HAP-1 (cell line): ENCODE measurements around the gene ALOX5.

ENCODE experiments used
- DNase-seq, 2 experiments: peaks; one replicate each; pipeline ENCODE4 v3.0.0-alpha.2; 2016 to 2020; ENCODE audit warnings: low spot score in 2 of 2
- H3K27me3 ChIP-seq: fragments of 250-450 bp; sonication (Bioruptor Pico); 2 replicates; pipeline ENCODE4 v1.5.1; 2020; ENCODE audit warnings: low read depth, mild to moderate bottlenecking, moderate library complexity
- H3K36me3 ChIP-seq: fragments of 250-450 bp; sonication (Bioruptor Pico); replicated peaks from 2 replicates; pipeline ENCODE4 v1.5.1; 2020; ENCODE audit warnings: mild to moderate bottlenecking
- H3K4me1 ChIP-seq: fragments of 250-450 bp; sonication (Bioruptor Pico); 2 replicates; pipeline ENCODE4 v1.5.1; 2020; ENCODE audit warnings: mild to moderate bottlenecking
- H3K4me3 ChIP-seq: fragments of 250-450 bp; sonication (Bioruptor Pico); 2 replicates; pipeline ENCODE4 v1.5.1; 2020; ENCODE audit warnings: mild to moderate bottlenecking, moderate library complexity
- H3K9me3 ChIP-seq: fragments of 250-450 bp; sonication (Bioruptor Pico); 2 replicates; pipeline ENCODE4 v1.5.1; 2020; ENCODE audit warnings: mild to moderate bottlenecking, moderate library complexity
- in situ Hi-C: fragments of 300-500 bp; cut with MboI; formaldehyde crosslinking; loops from 3 replicates; pipeline ENCODE4 v1.14.3; 2020; ENCODE audit warnings: low sequenced_read_pairs, inconsistent platforms, mixed read lengths

The ALOX5 gene

GRCh38 chr10:45444022-45444421, 70.0 kb downstream of the ALOX5 start:
- no peaks in the 10 kb centered on the region for H3K9me3 ChIP-seq
- no peak for DNase-seq
- H3K27me3 ChIP-seq = no peaks in the 10 kb centered on the region
- in situ Hi-C loops = no loop called here
- no peak overlapping the region for H3K4me3 ChIP-seq
- no peaks in the 10 kb centered on the region for H3K4me1 ChIP-seq
- H3K36me3 ChIP-seq = no peaks in the 10 kb centered on the region

DNA sequence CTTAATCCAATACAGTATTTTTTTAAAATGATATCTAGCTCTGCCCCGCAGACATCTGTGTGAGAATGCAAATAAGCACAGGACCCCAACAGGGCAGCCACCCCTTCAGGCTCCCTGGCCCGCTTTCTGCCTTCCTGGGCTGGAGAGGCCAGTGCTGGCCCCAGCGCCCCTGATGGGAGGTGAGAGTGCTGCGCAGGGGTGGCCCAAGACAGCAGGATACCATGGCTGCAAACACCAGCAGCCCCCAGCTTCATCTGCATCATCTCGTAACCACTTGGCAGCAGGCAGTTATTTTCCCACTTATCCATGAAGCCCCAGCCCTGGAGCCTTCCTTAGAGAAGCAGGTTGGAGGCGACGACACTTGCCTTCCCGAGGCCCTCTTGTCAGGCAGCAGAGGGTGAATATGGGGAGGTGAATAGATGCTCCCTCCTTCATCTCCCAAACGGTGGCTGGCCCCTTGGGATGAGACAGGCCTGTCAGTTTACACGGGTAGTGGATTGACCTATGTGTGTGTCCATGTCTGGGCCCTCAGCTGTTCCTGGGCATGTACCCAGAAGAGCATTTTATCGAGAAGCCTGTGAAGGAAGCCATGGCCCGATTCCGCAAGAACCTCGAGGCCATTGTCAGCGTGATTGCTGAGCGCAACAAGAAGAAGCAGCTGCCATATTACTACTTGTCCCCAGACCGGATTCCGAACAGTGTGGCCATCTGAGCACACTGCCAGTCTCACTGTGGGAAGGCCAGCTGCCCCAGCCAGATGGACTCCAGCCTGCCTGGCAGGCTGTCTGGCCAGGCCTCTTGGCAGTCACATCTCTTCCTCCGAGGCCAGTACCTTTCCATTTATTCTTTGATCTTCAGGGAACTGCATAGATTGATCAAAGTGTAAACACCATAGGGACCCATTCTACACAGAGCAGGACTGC, 71.2 kb downstream of the ALOX5 start:
- Histone ChIP-seq H3K27me3 (no peaks in the 10 kb centered on the region), H3K36me3 (no peaks in the 10 kb centered on the region), H3K4me1 (no peaks in the 10 kb centered on the region), H3K9me3 (no peaks in the 10 kb centered on the region), H3K4me3 (no peak overlapping the region)
- in situ Hi-C loops = no loop called here
- no peak for DNase-seq

GRCh38 chr10:45446858-45447257, 72.8 kb downstream of the ALOX5 start:
- in situ Hi-C loops = no loop called here
- no peak for DNase-seq

GRCh38 chr10:45447416-45447815, 73.4 kb downstream of the ALOX5 start:
- in situ Hi-C loops = no loop called here
- no peaks in the 10 kb centered on the region for H3K36me3 ChIP-seq
- no peaks in the 10 kb centered on the region for H3K27me3 ChIP-seq
- H3K4me1 ChIP-seq = no peaks in the 10 kb centered on the region
- H3K4me3 ChIP-seq = no peak overlapping the region
- no peaks in the 10 kb centered on the region for H3K9me3 ChIP-seq
- no peak for DNase-seq

More at GRCh38 chr10:45446858-45447257, 72.8 kb downstream of the ALOX5 start:
- Histone ChIP-seq H3K4me1 (no peaks in the 10 kb centered on the region), H3K4me3 (no peak overlapping the region), H3K9me3 (no peaks in the 10 kb centered on the region), H3K27me3 (no peaks in the 10 kb centered on the region), H3K36me3 (no peaks in the 10 kb centered on the region)

- H3K36me3 ChIP-seq = no peaks in the 10 kb centered on the region
- no peak for DNase-seq
- no peaks in the 10 kb centered on the region for H3K4me1 ChIP-seq
- H3K4me3 ChIP-seq = no peak overlapping the region
- H3K27me3 ChIP-seq = no peaks in the 10 kb centered on the region
- in situ Hi-C loops = loop anchor here (25.0 kb wide), 2 partner anchors 211 to 439 kb away; partner anchors contain the start of genes ZFAND4 and ZNF22
- no peaks in the 10 kb centered on the region for H3K9me3 ChIP-seq
Measured at GRCh38 chr10:45450866-45451265, 76.8 kb downstream of the ALOX5 start.

- Histone ChIP-seq H3K36me3 (no peaks in the 10 kb centered on the region), H3K4me3 (no peak overlapping the region), H3K4me1 (no peaks in the 10 kb centered on the region), H3K9me3 (no peaks in the 10 kb centered on the region), H3K27me3 (no peaks in the 10 kb centered on the region)
- in situ Hi-C loops = loop anchor here (25.0 kb wide), 2 partner anchors 211 to 439 kb away; partner anchors contain the start of genes ZFAND4 and ZNF22
- DNase-seq = no peak
Measured at GRCh38 chr10:45451407-45451806, 77.4 kb downstream of the ALOX5 start.

DNA sequence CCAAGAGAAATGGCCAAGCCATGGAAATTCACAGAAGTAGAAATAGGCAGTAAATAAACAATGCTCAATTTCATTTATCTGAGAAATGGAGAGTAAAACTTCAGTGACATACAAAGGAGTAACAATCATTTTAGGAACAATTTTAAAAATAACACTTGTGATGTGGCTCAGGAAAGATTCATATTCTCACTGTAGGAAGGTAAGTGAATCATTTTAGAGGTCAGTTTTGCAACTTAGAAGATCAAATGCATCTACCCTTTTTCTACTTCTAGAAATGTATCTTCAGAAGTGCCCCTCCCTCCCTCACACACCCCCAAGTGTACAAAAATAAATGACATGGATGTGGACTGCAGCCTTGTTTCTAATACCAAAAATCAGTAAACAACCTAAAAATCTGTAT, 78.3 kb downstream of the ALOX5 start:
- no peaks in the 10 kb centered on the region for H3K9me3 ChIP-seq
- in situ Hi-C loops = loop anchor here (25.0 kb wide), 2 partner anchors 210 to 440 kb away; partner anchors contain the start of genes ZFAND4 and ZNF22
- H3K4me3 ChIP-seq = no peak overlapping the region
- H3K36me3 ChIP-seq = no peaks in the 10 kb centered on the region
- no peaks in the 10 kb centered on the region for H3K27me3 ChIP-seq
- H3K4me1 ChIP-seq = no peaks in the 10 kb centered on the region
- DNase-seq = no peak

DNA sequence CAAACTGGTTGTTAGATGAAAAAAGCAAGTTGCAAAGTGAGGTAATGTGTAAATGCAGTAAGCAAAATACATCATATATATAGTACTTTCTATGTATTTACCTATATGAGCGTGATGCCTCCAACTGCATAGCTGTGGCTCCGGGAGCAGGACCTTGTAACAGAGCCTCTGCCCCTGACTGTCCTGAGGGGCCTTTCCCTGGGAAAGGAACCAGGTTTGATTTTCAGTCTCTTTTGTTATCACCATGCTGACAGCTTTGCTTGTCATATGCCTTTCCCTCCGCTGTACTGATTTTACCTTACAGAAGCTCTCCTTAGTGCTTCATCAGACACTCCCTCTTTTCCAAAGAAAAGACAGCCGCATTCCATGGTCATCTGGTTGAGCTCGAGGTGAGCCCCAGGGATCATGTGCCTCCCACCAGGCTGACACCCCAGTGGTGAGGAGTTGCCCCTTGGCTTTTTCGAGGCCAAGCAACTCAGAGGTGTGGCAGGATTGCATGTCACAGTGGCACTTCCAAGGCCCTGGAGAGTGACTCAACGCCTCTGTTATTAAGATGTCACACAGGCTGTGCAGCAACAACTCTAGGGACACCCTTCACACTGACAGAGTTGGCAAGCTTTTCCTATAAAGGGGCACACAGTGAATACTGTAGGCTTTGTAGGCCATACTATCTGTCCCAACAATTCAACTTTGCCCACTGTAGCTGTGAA, 78.9 kb downstream of the ALOX5 start:
- in situ Hi-C loops = loop anchor here (25.0 kb wide), 2 partner anchors 209 to 441 kb away; partner anchors contain the start of genes ZFAND4 and ZNF22
- Histone ChIP-seq H3K9me3 (no peaks in the 10 kb centered on the region), H3K4me3 (no peak overlapping the region), H3K4me1 (no peaks in the 10 kb centered on the region), H3K27me3 (no peaks in the 10 kb centered on the region), H3K36me3 (no peaks in the 10 kb centered on the region)
- no peak for DNase-seq

DNA sequence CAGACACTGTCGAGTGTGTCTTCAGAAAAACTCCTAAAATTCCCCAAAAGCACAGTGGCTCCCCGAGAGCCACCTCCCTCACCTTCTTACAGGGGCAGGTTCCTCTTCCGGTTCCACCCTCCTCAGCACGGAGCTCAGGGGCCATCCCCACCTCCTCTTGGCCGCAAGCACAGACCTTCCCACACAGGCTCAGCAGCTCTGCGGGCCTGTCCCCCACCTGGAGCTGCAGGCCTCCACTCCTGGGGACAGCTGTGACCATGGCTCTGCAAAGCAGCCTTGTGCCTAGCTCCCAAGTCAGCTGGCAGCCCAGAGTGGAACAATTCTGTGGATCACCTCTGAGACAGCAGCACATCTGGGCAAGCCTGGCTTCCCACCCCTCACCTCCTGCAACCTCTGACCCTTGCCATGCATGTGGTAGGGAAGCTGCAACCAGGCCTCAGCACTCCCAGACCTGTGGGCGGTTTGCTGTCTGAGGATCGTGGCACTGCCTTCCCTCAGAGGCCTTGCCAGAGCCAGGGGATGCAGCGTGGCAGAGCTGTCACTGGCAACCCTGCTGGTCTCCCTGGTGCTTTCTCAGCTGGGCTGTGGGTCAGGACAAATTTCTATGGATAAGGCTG, 79.7 kb downstream of the ALOX5 start:
- no peak for DNase-seq
- no peak overlapping the region for H3K4me3 ChIP-seq
- in situ Hi-C loops = loop anchor here (25.0 kb wide), 2 partner anchors 209 to 441 kb away; partner anchors contain the start of genes ZFAND4 and ZNF22
- H3K27me3 ChIP-seq = no peaks in the 10 kb centered on the region
- H3K36me3 ChIP-seq = no peaks in the 10 kb centered on the region
- H3K9me3 ChIP-seq = no peaks in the 10 kb centered on the region
- no peaks in the 10 kb centered on the region for H3K4me1 ChIP-seq

DNA sequence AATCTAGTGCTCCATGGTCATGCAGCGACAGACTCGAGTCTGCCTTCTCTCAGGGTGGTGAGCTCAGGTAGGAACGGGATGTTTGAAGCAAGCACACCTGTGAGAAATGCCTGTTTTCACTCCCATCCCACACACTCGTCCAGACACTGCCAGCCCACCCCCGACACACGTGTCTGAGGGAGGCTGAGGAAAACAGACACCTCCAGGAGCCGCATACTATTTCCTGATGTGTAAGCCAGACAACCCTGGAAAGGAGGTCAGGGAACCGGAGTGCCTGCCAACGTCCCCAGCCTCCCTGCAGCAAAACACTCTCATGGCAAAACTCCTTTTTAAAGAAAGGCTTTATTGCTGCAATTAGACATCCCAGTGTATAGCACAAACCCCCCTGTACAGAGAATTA, 80.2 kb downstream of the ALOX5 start:
- H3K9me3 ChIP-seq = no peaks in the 10 kb centered on the region
- H3K27me3 ChIP-seq = no peaks in the 10 kb centered on the region
- DNase-seq = no peak
- H3K4me3 ChIP-seq = no peak overlapping the region
- no peaks in the 10 kb centered on the region for H3K4me1 ChIP-seq
- H3K36me3 ChIP-seq = no peaks in the 10 kb centered on the region
- in situ Hi-C loops = loop anchor here (25.0 kb wide), 2 partner anchors 208 to 442 kb away; partner anchors contain the start of genes ZFAND4 and ZNF22

DNA sequence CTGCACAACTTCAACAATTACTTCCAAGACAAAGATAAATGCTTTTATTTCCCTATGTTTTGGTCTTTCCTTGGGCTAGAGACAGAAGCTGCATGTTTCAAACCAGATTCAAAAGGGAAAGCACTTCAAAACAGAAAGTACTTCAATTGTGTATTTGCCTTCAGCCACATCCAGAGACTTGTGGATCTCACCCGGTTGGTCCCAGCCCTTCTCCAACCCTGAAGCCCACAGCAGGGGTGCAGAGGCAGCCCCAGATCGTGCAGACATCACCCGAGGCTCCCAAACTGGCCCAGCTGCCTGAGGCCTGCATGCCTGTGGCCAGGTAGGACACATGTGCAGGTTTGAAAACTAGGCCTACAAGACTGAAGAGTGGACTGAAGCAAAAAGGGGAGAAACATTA, 80.8 kb downstream of the ALOX5 start:
- in situ Hi-C loops = loop anchor here (25.0 kb wide), 2 partner anchors 207 to 443 kb away; partner anchors contain the start of genes ZFAND4 and ZNF22
- no peaks in the 10 kb centered on the region for H3K4me1 ChIP-seq
- no peak for DNase-seq
- no peaks in the 10 kb centered on the region for H3K27me3 ChIP-seq
- no peak overlapping the region for H3K4me3 ChIP-seq
- H3K9me3 ChIP-seq = no peaks in the 10 kb centered on the region
- H3K36me3 ChIP-seq = no peaks in the 10 kb centered on the region

- Histone ChIP-seq H3K4me1 (no peaks in the 10 kb centered on the region), H3K36me3 (no peaks in the 10 kb centered on the region), H3K4me3 (no peak overlapping the region), H3K27me3 (no peaks in the 10 kb centered on the region), H3K9me3 (no peaks in the 10 kb centered on the region)
- DNase-seq = no peak
- in situ Hi-C loops = loop anchor here (25.0 kb wide), 2 partner anchors 206 to 444 kb away; partner anchors contain the start of genes ZFAND4 and ZNF22
Measured at GRCh38 chr10:45456233-45456632, 82.2 kb downstream of the ALOX5 start.

- no peak for DNase-seq
- Histone ChIP-seq H3K27me3 (no peaks in the 10 kb centered on the region), H3K4me3 (no peak overlapping the region), H3K36me3 (no peaks in the 10 kb centered on the region), H3K9me3 (no peaks in the 10 kb centered on the region), H3K4me1 (no peaks in the 10 kb centered on the region)
- in situ Hi-C loops = loop anchor here (25.0 kb wide), 2 partner anchors 205 to 445 kb away; partner anchors contain the start of genes ZFAND4 and ZNF22
Measured at GRCh38 chr10:45456822-45457221, 82.8 kb downstream of the ALOX5 start.
